IMR-90 (cell line): ENCODE measurements around the gene CUL1. TPM values are rescaled to one million over a fixed set of nuclear protein-coding genes. Genes with fewer than 3 reads are reported as not detected.

Experiments
- ATAC-seq: fragments of 200-7000 bp; cut with Tn5 transposase; 2 replicates; pipeline ENCODE4 v1.9.1; 2020; ENCODE audit warnings: low read depth, mild to moderate bottlenecking, moderate library complexity
- BruUV-seq: library from RNA; stranded (reverse); fragments of 400-500 nt; replicated peaks from 2 replicates; lab custom pipeline; 2021; lab: Mats Ljungman, UMichigan
- CTCF ChIA-PET: fragments of 300-600 bp; formaldehyde crosslinking; extraction: SDS; loops from one replicate; lab custom pipeline; 2021; ENCODE audit warnings: antibody characterized with exemption; lab: Yijun Ruan, JAX
- POLR2A ChIA-PET: fragments of 300-600 bp; sonication (Branson Sonifier 250); formaldehyde crosslinking; loops from one replicate; lab custom pipeline; 2022; ENCODE audit warnings: antibody characterized with exemption; ENCODE audit not compliant: unreplicated experiment; lab: Charles Lee
- DNase-seq: peaks from one replicate; pipeline ENCODE4 v3.0.0; 2013
- H2AFZ ChIP-seq: replicated peaks from 2 replicates; pipeline ENCODE3; 2013; ENCODE audit warnings: low read length, mild to moderate bottlenecking; ENCODE audit not compliant: poor library complexity
- H2AK5ac ChIP-seq: 2 replicates; pipeline ENCODE4 v1.6.1; 2013; ENCODE audit warnings: low read depth, low read length, inconsistent platforms
- H2AK9ac ChIP-seq: replicated peaks from 2 replicates; pipeline ENCODE3; 2013; ENCODE audit warnings: mild to moderate bottlenecking, low read depth, low read length, moderate library complexity; ENCODE audit not compliant: poor library complexity
- H2BK120ac ChIP-seq: 2 replicates; pipeline ENCODE4 v1.6.1; 2013; ENCODE audit warnings: low read depth, low read length, inconsistent platforms
- H2BK15ac ChIP-seq: 3 replicates; pipeline ENCODE4 v1.6.1; 2013; ENCODE audit warnings: low read depth, low read length, inconsistent platforms
- H2BK20ac ChIP-seq: 2 replicates; pipeline ENCODE4 v1.6.1; 2013; ENCODE audit warnings: low read depth, mild to moderate bottlenecking, inconsistent platforms, low read length, moderate library complexity
- H2BK5ac ChIP-seq: 2 replicates; pipeline ENCODE4 v1.6.1; 2013; ENCODE audit warnings: mild to moderate bottlenecking, low read depth, low read length, inconsistent platforms; ENCODE audit not compliant: poor library complexity, severe bottlenecking
- H3K14ac ChIP-seq: replicated peaks from 2 replicates; pipeline ENCODE4 v1.6.1; 2013; ENCODE audit warnings: low read depth, low read length, inconsistent platforms
- H3K18ac ChIP-seq: 2 replicates; pipeline ENCODE4 v1.6.1; 2013; ENCODE audit warnings: low read depth, low read length, control low read depth
- H3K23ac ChIP-seq: 2 replicates; pipeline ENCODE4 v1.6.1; 2013; ENCODE audit warnings: low read depth, low read length, inconsistent platforms
- H3K27ac ChIP-seq: 2 replicates; pipeline ENCODE4 v1.5.1; 2013; ENCODE audit warnings: mild to moderate bottlenecking, control low read depth, low read length; ENCODE audit not compliant: insufficient read depth
- H3K27me3 ChIP-seq: 2 replicates; pipeline ENCODE4 v1.6.1; 2013; ENCODE audit warnings: low read length; ENCODE audit not compliant: control insufficient read depth, insufficient read depth
- H3K36me3 ChIP-seq: 2 replicates; pipeline ENCODE4 v1.6.1; 2013; ENCODE audit warnings: low read length, mixed read lengths; ENCODE audit not compliant: control insufficient read depth, insufficient read depth
- H3K4ac ChIP-seq: 2 replicates; pipeline ENCODE4 v1.6.1; 2013; ENCODE audit warnings: low read depth, low read length, inconsistent platforms
- H3K4me1 ChIP-seq: 2 replicates; pipeline ENCODE4 v1.6.1; 2013; ENCODE audit warnings: low read length, mixed read lengths; ENCODE audit not compliant: control insufficient read depth, insufficient read depth
- H3K4me2 ChIP-seq: 2 replicates; pipeline ENCODE4 v1.6.1; 2013; ENCODE audit warnings: low read depth, mild to moderate bottlenecking, control low read depth, low read length, moderate library complexity
- H3K4me3 ChIP-seq: 2 replicates; pipeline ENCODE4 v1.5.1; 2013; ENCODE audit warnings: low read depth, mild to moderate bottlenecking, control low read depth, low read length, moderate library complexity; ENCODE audit not compliant: insufficient read depth
- H3K56ac ChIP-seq: 2 replicates; pipeline ENCODE4 v1.6.1; 2013; ENCODE audit warnings: low read length, inconsistent platforms; ENCODE audit not compliant: insufficient read depth; ENCODE audit errors: extremely low read depth
- H3K79me1 ChIP-seq, 2 experiments: 2 replicates each; pipeline ENCODE4 v1.6.1; 2013; ENCODE audit warnings: low read length in 2 of 2, inconsistent platforms in 1 of 2, low read depth in 1 of 2
- H3K9ac ChIP-seq: 2 replicates; pipeline ENCODE4 v1.6.1; 2013; ENCODE audit warnings: low read depth, low read length, control low read depth
- H3K9me1 ChIP-seq: 2 replicates; pipeline ENCODE4 v1.6.1; 2013; ENCODE audit warnings: low read length, inconsistent platforms; ENCODE audit not compliant: insufficient read depth
- H3K9me3 ChIP-seq: 2 replicates; pipeline ENCODE4 v1.6.1; 2013; ENCODE audit warnings: low read length; ENCODE audit not compliant: control insufficient read depth, insufficient read depth
- H4K20me1 ChIP-seq: 2 replicates; pipeline ENCODE4 v1.6.1; 2013; ENCODE audit warnings: low read length, inconsistent platforms; ENCODE audit not compliant: insufficient read depth
- H4K5ac ChIP-seq: 2 replicates; pipeline ENCODE4 v1.6.1; 2013; ENCODE audit warnings: mild to moderate bottlenecking, low read depth, low read length, control low read depth
- H4K8ac ChIP-seq, 2 experiments: 2 replicates each; pipeline ENCODE4 v1.6.1; 2013; ENCODE audit warnings: low read depth in 2 of 2, low read length in 2 of 2, control low read depth in 1 of 2, inconsistent platforms in 1 of 2
- H4K91ac ChIP-seq: 2 replicates; pipeline ENCODE4 v1.6.1; 2013; ENCODE audit warnings: low read depth, low read length, inconsistent platforms; ENCODE audit not compliant: insufficient read depth
- BHLHE40 ChIP-seq: fragments of 150-350 bp; IDR thresholded peaks from 2 replicates; pipeline ENCODE4 v1.6.1; 2016; ENCODE audit warnings: mild to moderate bottlenecking, low read depth, low read length
- RAD21 ChIP-seq: IDR thresholded peaks from 2 replicates; pipeline ENCODE4 v1.6.1; 2012; ENCODE audit warnings: low read length, improper control_type of control experiment
- WGBS, 2 experiments: methylation state at CpG; one replicate each; pipeline versions ENCODE4 v1.1.5 to v1.1.7; 2013; ENCODE audit warnings: missing lambda C conversion rate in 2 of 2; ENCODE audit not compliant: insufficient read length in 1 of 2; ENCODE audit errors: extremely low coverage in 2 of 2; 5-methylcytosine and 5-hydroxymethylcytosine counted together
- dilution Hi-C: fragments of 300-500 bp; cut with HindIII; formaldehyde crosslinking; loops from one replicate; pipeline ENCODE4 v1.14.3; 2018; ENCODE audit warnings: low sequenced_read_pairs; ENCODE audit not compliant: unreplicated experiment
- in situ Hi-C: fragments of 300-500 bp; cut with MboI; formaldehyde crosslinking; loops from 3 replicates; pipeline ENCODE4 v1.14.3; 2019; ENCODE audit warnings: low sequenced_read_pairs, inconsistent platforms, mixed read lengths
- intact Hi-C: fragments of 100-400 bp; cut with micrococcal nuclease; formaldehyde crosslinking; loops from 2 replicates; pipeline ENCODE4 v1.10.0; 2022
- polyA plus RNA-seq, 3 experiments: library from polyadenylated mRNA; depleted of rRNA; stranded (reverse); fragments of >200 nt; gene quantifications; 2 replicates each; pipeline ENCODE4 v1.2.3, GENCODE V29; 2012; ENCODE audit warnings: low replicate concordance in 1 of 3
- total RNA-seq: library from RNA; depleted of rRNA; stranded (reverse); fragments of >200 nt; gene quantifications from 2 replicates; pipeline ENCODE4 v1.2.3, GENCODE V29; 2012

The CUL1 gene
- total and polyA plus RNA-seq, 2 of the 4 experiments (the other 2 are of a cell fraction) = 44.0 to 46.2 TPM

- Histone ChIP-seq H3K4me1 (peaks cover 5% of the 10 kb centered on the region), H3K9me1 (peaks cover 6% of the 10 kb centered on the region), H3K9ac (peak overlapping the region; percentile 91), H3K23ac (peak overlapping the region; percentile 65), H4K5ac (peak overlapping the region; percentile 3; the same call in 1 of the 2 replicates), H2AK9ac (peak overlapping the region; percentile 30), H3K27me3 (no peaks in the 10 kb centered on the region), H3K56ac (peak overlapping the region; percentile 72; the same call in 1 of the 2 replicates), H3K27ac (peak overlapping the region; percentile 65), H4K8ac (peak overlapping the region; percentile 40 to 68), H2BK20ac (no peak overlapping the region), H4K20me1 (peaks cover 25% of the 10 kb centered on the region), H3K4me2 (peak overlapping the region; percentile 96), H4K91ac (no peak overlapping the region), H3K18ac (peak overlapping the region; percentile 15; the same call in 1 of the 2 replicates), H3K36me3 (no peaks in the 10 kb centered on the region), H3K79me1 (peaks cover 0 to 15% of the 10 kb centered on the region in 2 experiments; a peak in 2 of 4 replicates), H2BK5ac (peak overlapping the region; percentile 89), H2AK5ac (peak overlapping the region; percentile 59), H3K14ac (peak overlapping the region; percentile 24; the same call in 1 of the 2 replicates), H2BK120ac (peak overlapping the region; percentile 47; the same call in 1 of the 2 replicates), H3K4me3 (peak overlapping the region; percentile 92), H3K9me3 (no peaks in the 10 kb centered on the region), H2BK15ac (peak overlapping the region; percentile 53; the same call in 1 of the 3 replicates), H3K4ac (peak overlapping the region; percentile 59), H2AFZ (peak overlapping the region; percentile 80)
- TF ChIP-seq RAD21 = no peak
- 0 out of 2 replicates have a peak, but pooled peaks have one; percentile 5 for TF ChIP-seq BHLHE40
- ATAC-seq (no peak), DNase-seq (peak; percentile 63)
- in situ Hi-C loops (no loop called here), dilution Hi-C loops (no loop called here), intact Hi-C loops (loop anchor here (2.0 kb wide), 2 partner anchors 187 to 265 kb away; partner anchors contain the start of gene EZH2)
- BruUV-seq = TSS peak; percentile 42
- WGBS, 2 experiments = no CpG with 5 or more reads among the region's 18 CpGs
- POLR2A ChIA-PET = no interaction called here
- CTCF ChIA-PET = interaction anchor here (1.1 kb wide), 1 partner anchor 12 kb away, joined by 3 read pairs; no protein-coding TSS in a partner anchor
Measured at GRCh38 chr7:148697256-148698006, 1.3 kb upstream of the CUL1 start.
